ENCODE measurements around the gene PRAMEF1.

GRCh38 chr1:12757836-12758235 is 33.4 kb upstream of the PRAMEF1 start:
- no peak for TF ChIP-seq EZH2 (IDR thresholded peaks at IDR 0.05; ENCODE audit: insufficient read depth, poor library complexity, severe bottlenecking)
- no peak for TF ChIP-seq EZH2phosphoT487 (IDR thresholded peaks at IDR 0.05; ENCODE audit: insufficient read depth, low read depth)
